ENCODE data around the gene LMTK3.
"Not testable (repeated sequence)": the region's sequence is repeated elsewhere in the genome, so short reads cannot be mapped to it uniquely, and the experiment has no call there.

The LMTK3 gene

GRCh38 chr19:48538057-48538456 is 26.4 kb upstream of the LMTK3 start:
- DNase-seq, result not testable (repeated sequence)

DNA sequence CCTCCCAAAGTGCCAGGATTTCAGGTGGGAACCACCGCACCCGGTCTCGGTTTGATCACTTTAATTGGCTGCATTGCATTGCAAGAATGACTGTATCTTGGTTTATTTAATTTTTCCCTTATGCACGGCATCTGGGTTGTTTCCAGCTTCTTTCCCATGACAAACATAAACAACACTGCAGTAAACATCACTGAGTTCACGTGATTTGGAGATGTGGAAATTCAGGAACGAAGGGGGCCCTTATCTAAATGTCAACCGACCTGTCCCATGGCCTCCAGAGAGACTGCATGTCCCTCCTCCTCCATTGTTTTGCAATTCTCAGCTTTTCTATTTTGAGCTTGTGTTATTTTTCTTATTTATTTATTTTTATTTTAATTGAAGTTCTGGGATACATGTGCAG is 25.9 kb upstream of the LMTK3 start:
- DNase-seq, result no peak

DNA sequence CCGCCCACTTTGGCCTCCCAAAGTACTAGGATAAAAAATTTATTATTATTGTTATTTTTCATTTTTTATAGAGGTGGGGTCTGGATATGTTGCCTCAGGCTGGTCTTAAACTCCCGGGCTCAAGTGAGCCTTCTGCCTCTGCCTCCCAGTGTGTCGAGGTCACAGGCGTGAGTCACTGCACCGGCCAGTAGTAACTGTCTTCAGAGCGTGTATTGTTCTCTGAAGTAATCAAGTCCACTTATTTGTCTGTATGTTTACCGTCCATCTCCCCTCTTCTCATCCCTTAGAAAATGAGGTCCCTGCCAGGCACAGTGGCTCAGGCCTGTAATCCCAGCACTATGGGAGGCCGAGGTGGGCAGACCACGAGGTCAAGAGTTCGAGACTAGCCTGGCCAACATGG is 22.1 kb upstream of the LMTK3 start:
- DNase-seq, result no peak

- no peak for DNase-seq
Measured at GRCh38 chr19:48530770-48531169, 19.1 kb upstream of the LMTK3 start.

- DNase-seq, result no peak
Measured at GRCh38 chr19:48530066-48530720, 18.6 kb upstream of the LMTK3 start.

DNA sequence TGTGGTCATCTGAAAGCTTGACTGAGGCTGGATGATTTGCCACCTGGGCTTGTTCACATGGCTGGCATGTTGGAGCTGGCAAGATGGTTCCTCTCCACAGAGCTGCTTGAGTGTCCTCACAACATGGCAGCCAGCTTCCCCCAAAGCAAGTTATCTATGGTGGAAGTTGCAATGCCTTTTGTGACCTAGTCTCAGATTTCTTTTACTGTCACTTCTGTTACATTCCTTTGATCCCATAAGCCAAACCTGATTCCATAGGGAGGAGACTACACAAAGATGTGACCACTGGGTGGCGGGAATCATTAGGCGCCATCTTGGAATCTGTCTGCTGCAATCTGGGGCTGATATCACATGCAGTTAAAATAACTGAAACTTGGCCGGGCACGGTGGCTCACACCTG is 17.5 kb upstream of the LMTK3 start:
- no peak for DNase-seq

- DNase-seq, result no peak
Measured at GRCh38 chr19:48524732-48525131, 13.1 kb upstream of the LMTK3 start.

DNA sequence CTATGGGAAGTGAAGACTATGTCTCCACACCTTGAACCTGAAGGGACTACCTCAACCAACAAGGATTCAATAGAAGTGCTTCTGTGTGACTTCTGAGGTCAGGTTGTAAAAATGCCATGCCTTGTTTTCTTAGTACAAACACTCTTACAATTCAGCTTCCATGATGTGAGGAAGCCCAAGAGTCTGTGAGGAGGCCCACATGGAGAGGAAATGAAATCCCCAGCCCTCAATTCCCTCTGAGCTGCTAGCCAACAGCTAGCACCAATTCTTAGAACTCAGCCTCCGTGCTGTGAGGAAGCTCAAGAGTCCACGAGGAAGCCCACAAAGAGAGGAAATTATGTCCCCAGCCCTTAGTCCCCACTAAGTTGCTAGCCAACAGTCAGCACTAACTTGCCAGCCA is 12.6 kb upstream of the LMTK3 start:
- DNase-seq, result no peak

- no peak for DNase-seq
Measured at GRCh38 chr19:48520134-48520533, 8.5 kb upstream of the LMTK3 start.

GRCh38 chr19:48519426-48519825 is 7.8 kb upstream of the LMTK3 start:
- not testable (repeated sequence) for DNase-seq

- DNase-seq, result no peak
Measured at GRCh38 chr19:48518207-48518606, 6.6 kb upstream of the LMTK3 start.

DNA sequence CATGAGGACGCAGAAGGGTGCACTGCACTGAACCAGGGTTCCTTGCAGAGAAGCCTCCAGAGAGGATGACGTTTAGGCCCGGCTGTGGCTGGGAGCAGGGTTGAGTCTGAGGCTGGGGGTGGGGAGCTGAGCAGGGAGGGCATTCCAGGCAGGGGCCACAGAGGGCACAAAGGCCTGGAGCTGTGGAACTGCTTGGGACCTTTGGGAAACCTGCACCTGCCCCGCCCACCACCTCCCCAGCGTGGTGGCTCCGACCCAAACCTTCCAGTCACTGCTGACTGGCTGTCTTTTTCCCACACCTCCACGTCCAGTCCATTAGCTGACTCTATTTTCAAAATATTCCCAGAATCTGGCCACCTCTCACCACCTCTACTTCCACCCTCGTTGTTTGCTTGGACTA is 4.9 kb upstream of the LMTK3 start:
- no peak for DNase-seq

DNA sequence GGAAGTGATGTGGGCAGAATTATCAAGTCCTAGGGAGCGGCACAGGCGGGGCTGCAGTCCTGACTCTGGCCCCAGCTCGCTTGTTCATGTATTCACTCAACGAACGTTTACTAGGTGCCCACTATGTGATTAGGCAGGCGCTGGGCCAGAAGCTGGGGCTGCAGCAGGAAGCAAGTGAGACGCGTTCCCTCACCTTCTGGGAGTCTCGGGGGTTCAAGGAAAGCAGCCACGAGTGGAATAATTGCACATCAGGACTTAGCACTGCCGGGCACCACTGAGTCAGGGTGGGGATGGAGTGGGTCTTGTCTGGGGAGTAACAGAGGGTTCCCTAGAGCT is 2.5 kb upstream of the LMTK3 start:
- DNase-seq, result no peak

- peak; percentile 90 for DNase-seq
Measured at GRCh38 chr19:48513289-48514122, 1.9 kb upstream of the LMTK3 start.

- no peak for DNase-seq
Measured at GRCh38 chr19:48512504-48513288, 1.1 kb upstream of the LMTK3 start.

- DNase-seq, result peak; percentile 74
Measured at GRCh38 chr19:48511321-48511731, 309 bp downstream of the LMTK3 start.

GRCh38 chr19:48510421-48511268 is 990 bp downstream of the LMTK3 start:
- DNase-seq, result peak; percentile 92

DNA sequence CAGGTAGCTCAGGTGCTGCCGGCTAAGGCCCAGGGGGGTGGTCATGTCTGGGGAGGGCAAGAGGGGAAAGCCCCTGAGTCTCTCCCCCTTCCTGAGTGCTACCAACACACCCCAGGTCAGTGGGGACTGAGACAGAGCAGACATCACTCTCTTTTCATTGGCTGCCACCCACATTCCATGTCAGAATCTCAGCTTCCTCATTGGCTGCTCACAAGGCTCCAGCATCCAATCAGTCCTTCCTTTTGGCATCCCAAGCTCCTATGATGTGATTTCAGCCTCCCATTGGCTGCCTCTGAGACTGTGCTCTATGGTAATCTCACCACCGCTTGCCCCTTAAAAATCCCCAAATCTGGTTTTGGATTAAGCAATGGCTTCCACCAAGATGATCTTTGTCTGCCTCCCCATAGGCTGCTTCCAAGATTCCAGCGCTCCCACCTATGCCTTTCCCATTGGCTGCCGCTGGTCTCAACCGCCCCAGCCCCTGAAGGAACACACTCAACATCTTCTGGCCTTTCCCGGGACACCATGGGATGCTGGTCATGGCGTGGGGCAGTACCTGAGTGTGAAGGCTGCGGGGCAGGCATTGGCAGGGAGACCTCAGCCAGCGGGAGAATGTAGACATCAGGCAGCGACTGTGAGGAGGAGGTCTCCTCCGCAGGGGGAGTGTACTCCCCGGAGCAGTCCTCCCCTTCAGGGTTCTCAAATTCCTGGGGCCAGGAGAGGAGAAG is 2.0 kb downstream of the LMTK3 start:
- no peak for DNase-seq

DNA sequence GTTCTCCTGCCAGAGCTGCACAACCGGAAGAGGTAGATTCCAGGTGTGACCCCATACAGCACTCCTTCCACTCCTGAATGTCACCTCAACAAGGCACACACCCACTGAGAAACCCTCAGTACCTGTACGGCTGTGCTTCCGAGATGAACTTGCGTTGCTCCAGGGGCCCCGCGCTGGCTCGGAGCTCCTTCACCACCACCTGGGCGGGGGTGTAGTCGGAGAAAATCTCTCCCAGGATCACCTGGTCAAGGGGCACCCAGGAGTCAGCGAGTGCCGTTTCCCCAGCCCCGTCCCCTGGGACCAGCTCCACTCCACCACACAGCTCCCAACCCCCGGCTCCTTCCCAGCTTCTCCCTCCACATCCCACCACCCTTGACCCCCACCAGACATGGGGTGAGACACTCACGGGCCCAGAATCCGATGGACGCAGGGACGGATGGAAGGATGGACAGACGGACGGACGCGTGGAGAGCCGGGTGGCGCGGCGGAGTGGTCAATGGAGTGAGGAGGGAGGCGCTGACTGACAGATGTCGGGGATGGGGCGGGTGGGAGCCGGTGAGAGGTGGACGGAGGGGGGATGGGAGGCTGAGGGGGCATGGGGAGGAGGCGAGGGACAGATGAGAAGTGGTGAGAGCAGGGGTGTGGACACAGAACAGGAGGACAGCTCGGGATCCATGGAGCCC is 2.8 kb downstream of the LMTK3 start:
- no peak for DNase-seq

- no peak for DNase-seq
Measured at GRCh38 chr19:48507911-48508439, 3.7 kb downstream of the LMTK3 start.

- no peak for DNase-seq
Measured at GRCh38 chr19:48506138-48506733, 5.4 kb downstream of the LMTK3 start.
